ENCODE data around the gene NUDCD3.

NUDCD3 gene

GRCh38 chr7:44385434-44386138 is 104.9 kb downstream of the NUDCD3 start:
- no peak for DNase-seq (ENCODE audit: low read depth in 1 of 2, low spot score in 1 of 2)

GRCh38 chr7:44384586-44385433 is 105.6 kb downstream of the NUDCD3 start:
- DNase-seq (ENCODE audit: low read depth in 1 of 2, low spot score in 1 of 2): no peak

GRCh38 chr7:44383566-44383965 is 106.9 kb downstream of the NUDCD3 start:
- DNase-seq (ENCODE audit: low read depth in 1 of 2, low spot score in 1 of 2): no peak

- no peak for DNase-seq (ENCODE audit: low read depth in 1 of 2, low spot score in 1 of 2)
Observed at GRCh38 chr7:44382459-44383265, 107.8 kb downstream of the NUDCD3 start.

- no peak for DNase-seq (ENCODE audit: low read depth in 1 of 2, low spot score in 1 of 2)
Observed at GRCh38 chr7:44381494-44382220, 108.8 kb downstream of the NUDCD3 start.

- DNase-seq (ENCODE audit: low read depth in 1 of 2, low spot score in 1 of 2): no peak
Observed at GRCh38 chr7:44380831-44381493, 109.5 kb downstream of the NUDCD3 start.

GRCh38 chr7:44380189-44380830 is 110.1 kb downstream of the NUDCD3 start:
- no peak for DNase-seq (ENCODE audit: low read depth in 1 of 2, low spot score in 1 of 2)

GRCh38 chr7:44379366-44380188 is 110.9 kb downstream of the NUDCD3 start:
- DNase-seq (ENCODE audit: low read depth in 1 of 2, low spot score in 1 of 2): no peak

GRCh38 chr7:44378744-44379143 is 111.7 kb downstream of the NUDCD3 start:
- no peak for DNase-seq (ENCODE audit: low read depth in 1 of 2, low spot score in 1 of 2)

GRCh38 chr7:44377681-44378421 is 112.6 kb downstream of the NUDCD3 start:
- no peak for DNase-seq (ENCODE audit: low read depth in 1 of 2, low spot score in 1 of 2)

GRCh38 chr7:44377134-44377463 is 113.4 kb downstream of the NUDCD3 start:
- DNase-seq (ENCODE audit: low read depth in 1 of 2, low spot score in 1 of 2): no peak

- DNase-seq (ENCODE audit: low read depth in 1 of 2, low spot score in 1 of 2): no peak
Observed at GRCh38 chr7:44376429-44377133, 113.9 kb downstream of the NUDCD3 start.

- DNase-seq (ENCODE audit: low read depth in 1 of 2, low spot score in 1 of 2): no peak
Observed at GRCh38 chr7:44375926-44376342, 114.5 kb downstream of the NUDCD3 start.

- no peak for DNase-seq (ENCODE audit: low read depth in 1 of 2, low spot score in 1 of 2)
Observed at GRCh38 chr7:44375236-44375699, 115.2 kb downstream of the NUDCD3 start.

GRCh38 chr7:44374007-44374763 is 116.3 kb downstream of the NUDCD3 start:
- no peak for DNase-seq (ENCODE audit: low read depth in 1 of 2, low spot score in 1 of 2)

- no peak for DNase-seq (ENCODE audit: low read depth in 1 of 2, low spot score in 1 of 2)
Observed at GRCh38 chr7:44373418-44373740, 117.1 kb downstream of the NUDCD3 start.
